ENCODE data around the gene STYXL2. TPM values are rescaled to one million over a fixed set of nuclear protein-coding genes. Genes with fewer than 3 reads are reported as not detected.
A peak's percentile ranks its signal among the peaks of the same experiment; 100 is the strongest.

STYXL2 gene
- total RNA-seq = under 1 TPM in 1 of 4 donors, not detected in 3; under 0.01 TPM

DNA sequence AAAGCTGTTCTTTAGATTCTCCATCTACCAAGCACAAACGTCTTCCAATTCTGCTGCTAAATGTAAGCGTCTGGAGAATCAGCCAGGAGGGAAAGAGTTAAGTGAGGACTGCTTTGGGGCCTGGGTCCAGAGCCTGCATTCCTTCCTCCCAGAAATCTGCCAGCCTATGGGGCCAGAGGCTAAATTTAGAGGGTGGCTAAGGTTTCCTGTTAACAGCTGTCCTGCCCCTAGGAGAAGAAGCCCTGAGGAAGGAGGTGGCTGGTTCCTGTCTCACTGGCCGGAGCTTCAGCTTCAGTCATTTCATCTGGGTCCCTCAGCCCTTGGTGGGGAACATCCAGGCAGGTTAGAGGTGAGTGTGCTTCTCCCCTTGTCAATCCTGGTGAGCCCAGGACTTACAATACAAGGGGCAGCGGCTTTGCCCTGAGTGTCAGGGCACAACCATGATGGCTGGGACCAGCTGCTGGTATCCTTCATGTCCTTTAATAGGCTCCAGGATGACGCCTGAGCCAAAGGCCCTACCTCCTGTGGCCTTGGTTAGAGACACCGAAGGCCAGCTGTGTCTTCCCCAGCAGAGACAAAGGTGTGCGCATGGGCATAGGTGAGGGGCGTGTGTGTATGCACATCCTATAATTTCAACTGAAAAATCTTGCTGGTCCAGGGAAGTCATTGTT, at the start of gene STYXL2:
STYXL2 (plus strand) TSS at position 230 of the 671 bp plus-strand sequence. CDS start 775 bp downstream, outside the sequence.
- Histone ChIP-seq H3K27me3 (no peaks in the 10 kb centered on the region), H3K4me1 (no peaks in the 10 kb centered on the region)

DNA sequence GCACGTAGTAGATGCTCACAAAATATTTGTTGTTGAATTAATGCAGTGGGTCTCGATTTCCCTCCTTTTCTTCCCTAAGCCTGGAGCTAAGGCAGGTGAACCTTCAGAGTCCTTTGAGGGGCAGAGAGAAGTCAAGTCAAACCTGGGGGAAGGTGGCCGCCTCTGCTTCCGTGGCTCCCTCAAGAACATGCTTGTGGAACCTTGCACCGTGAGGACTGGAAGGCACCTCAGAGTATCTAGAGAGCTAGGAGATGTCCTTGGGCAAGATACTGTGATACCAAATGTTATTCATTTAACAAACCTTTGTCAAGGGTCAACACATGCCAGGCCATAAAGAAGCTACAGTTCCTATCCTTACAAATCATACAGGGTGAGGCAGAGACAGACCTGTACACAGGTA, 42.0 kb upstream of the STYXL2 start:
- Histone ChIP-seq H3K4me3 (no peak overlapping the region), H3K27me3 (peaks cover 0 to 15% (median 0%) of the 10 kb centered on the region in 4 donors), H3K36me3 (no peaks in the 10 kb centered on the region), H3K27ac (no peak overlapping the region), H3K4me1 (no peaks in the 10 kb centered on the region), H3K9me3 (no peaks in the 10 kb centered on the region)
- no peak for DNase-seq
- 80 to 92% methylated on average over 2 to 5 of the region's 5 CpGs for WGBS, 2 donors
- intact Hi-C loops (cut with DNase I) = no loop called here
- TF ChIP-seq POLR2A (IDR thresholded peaks at IDR 0.05) = no peak
- TF ChIP-seq, protein P1, sequence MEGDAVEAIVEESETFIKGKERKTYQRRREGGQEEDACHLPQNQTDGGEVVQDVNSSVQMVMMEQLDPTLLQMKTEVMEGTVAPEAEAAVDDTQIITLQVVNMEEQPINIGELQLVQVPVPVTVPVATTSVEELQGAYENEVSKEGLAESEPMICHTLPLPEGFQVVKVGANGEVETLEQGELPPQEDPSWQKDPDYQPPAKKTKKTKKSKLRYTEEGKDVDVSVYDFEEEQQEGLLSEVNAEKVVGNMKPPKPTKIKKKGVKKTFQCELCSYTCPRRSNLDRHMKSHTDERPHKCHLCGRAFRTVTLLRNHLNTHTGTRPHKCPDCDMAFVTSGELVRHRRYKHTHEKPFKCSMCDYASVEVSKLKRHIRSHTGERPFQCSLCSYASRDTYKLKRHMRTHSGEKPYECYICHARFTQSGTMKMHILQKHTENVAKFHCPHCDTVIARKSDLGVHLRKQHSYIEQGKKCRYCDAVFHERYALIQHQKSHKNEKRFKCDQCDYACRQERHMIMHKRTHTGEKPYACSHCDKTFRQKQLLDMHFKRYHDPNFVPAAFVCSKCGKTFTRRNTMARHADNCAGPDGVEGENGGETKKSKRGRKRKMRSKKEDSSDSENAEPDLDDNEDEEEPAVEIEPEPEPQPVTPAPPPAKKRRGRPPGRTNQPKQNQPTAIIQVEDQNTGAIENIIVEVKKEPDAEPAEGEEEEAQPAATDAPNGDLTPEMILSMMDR (IDR thresholded peaks at IDR 0.05) = no peak

More for the DNA sequence above, at the start of gene STYXL2:
- H3K36me3 ChIP-seq = no peaks in the 10 kb centered on the region
- 68 to 79% methylated on average over 3 to 6 of the region's 8 CpGs for WGBS, 2 donors
- TF ChIP-seq POLR2A (IDR thresholded peaks at IDR 0.05) = no peak
- TF ChIP-seq, protein P1 (IDR thresholded peaks at IDR 0.05) = no peak
- H3K9me3 ChIP-seq = no peaks in the 10 kb centered on the region
- no peak within 1 kb of the TSS for H3K4me3 ChIP-seq
- DNase-seq = no peak
- H3K27ac ChIP-seq = no peak within 1 kb of the TSS
- intact Hi-C loops (cut with DNase I) = no loop called here

DNA sequence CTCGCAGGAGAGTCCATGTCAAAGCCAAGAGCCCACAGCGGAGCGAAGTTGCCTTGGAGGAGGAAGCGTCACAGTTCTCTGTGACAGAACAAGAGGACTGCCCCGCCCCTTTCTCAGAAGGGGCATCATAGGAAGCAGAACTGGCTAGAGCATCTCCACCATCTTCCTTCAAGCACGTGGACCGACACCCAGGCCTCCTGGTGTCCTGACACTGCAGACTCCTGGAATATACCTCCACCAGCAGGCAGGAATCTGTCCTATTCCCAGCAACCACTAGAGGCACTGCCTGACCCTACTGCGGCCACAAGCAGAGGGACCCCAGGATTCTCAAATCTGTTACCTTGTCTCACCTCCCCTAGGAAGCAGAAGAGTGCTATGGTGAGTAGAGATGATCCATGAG, 41.5 kb upstream of the STYXL2 start:
- WGBS, 2 donors = 71 to 95% methylated on average over 4 to 8 of the region's 8 CpGs
- TF ChIP-seq POLR2A (IDR thresholded peaks at IDR 0.05) = no peak
- TF ChIP-seq, protein P1 (IDR thresholded peaks at IDR 0.05) = peak in 2 of 6 experiments; percentile 6 to 27
- Histone ChIP-seq H3K27me3 (peaks cover 0 to 15% (median 0%) of the 10 kb centered on the region in 4 donors), H3K9me3 (no peaks in the 10 kb centered on the region), H3K36me3 (no peaks in the 10 kb centered on the region), H3K4me1 (no peaks in the 10 kb centered on the region), H3K4me3 (no peak overlapping the region), H3K27ac (no peak overlapping the region)
- DNase-seq = no peak
- intact Hi-C loops (cut with DNase I) = no loop called here

DNA sequence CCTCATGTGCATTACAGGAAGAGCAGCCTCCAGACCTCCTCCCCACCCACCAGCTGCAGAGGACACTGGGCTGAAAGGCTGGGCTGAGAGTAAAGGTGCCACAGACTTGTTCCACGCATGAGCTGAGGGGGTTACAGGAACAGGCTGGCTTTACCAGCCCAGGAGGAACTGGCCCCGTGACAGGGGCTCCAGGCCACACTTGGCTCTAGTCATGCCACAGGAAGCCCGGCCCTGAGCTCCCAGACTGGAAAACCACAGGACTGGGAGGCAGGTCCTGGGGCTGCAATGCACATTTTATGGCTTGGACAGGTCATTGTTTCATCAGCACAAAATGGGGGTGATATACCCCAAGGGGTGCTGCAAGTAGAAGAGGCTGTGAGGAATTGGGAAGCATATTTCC, 39.3 kb upstream of the STYXL2 start:
- H3K27me3 ChIP-seq = peaks cover 0 to 12% (median 0%) of the 10 kb centered on the region in 4 donors
- no peaks in the 10 kb centered on the region for H3K36me3 ChIP-seq
- intact Hi-C loops (cut with DNase I) = no loop called here
- DNase-seq = no peak
- 57% methylated on average over 3 of the region's 3 CpGs; no CpG with 5 or more reads in 1 of the 2 donors for WGBS, 2 donors
- H3K4me3 ChIP-seq = no peak overlapping the region
- TF ChIP-seq, protein P1 (IDR thresholded peaks at IDR 0.05) = no peak
- no peak for TF ChIP-seq POLR2A (IDR thresholded peaks at IDR 0.05)
- H3K9me3 ChIP-seq = no peaks in the 10 kb centered on the region
- H3K27ac ChIP-seq = no peak overlapping the region
- peaks cover 8 to 9% (median 8%) of the 10 kb centered on the region in 3 donors for H3K4me1 ChIP-seq

DNA sequence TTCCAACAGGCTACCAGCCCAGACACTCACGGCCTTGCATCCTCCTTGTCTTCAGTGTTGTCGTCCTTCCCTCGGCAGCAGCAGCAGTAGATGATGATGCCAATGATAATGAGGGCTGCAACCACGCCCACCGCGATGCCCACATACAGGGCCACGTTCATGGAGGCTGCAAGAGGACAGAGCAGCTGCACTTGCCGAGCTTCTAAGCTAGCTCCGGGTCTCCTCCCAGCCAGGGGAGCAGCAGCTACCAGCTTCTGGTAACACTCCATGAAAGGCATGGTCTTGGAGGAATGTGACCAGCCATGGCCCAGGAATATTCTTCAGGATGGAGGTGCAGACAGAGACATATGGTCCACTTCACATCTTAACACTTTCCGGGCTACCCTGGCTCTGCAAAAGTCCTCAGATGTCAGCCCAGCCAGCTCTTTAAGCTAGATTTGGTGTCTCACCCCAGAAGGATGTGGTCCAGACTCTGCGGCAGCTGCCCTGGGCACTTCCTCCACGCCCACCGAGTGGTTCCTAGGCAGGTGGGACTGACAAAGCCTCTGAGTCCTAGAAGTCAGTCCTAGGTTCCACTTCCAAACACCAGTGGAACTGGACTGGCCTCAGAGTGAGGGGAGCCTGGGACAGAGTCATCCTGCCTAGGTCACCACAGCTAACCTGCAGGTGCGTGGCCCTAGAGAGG, 38.8 kb upstream of the STYXL2 start:
- peaks cover 8 to 9% (median 9%) of the 10 kb centered on the region in 3 donors for H3K4me1 ChIP-seq
- no peaks in the 10 kb centered on the region for H3K9me3 ChIP-seq
- no peak for TF ChIP-seq POLR2A (IDR thresholded peaks at IDR 0.05)
- TF ChIP-seq, protein P1 (IDR thresholded peaks at IDR 0.05) = no peak
- no peak for DNase-seq
- peaks cover 0 to 16% (median 0%) of the 10 kb centered on the region in 4 donors for H3K27me3 ChIP-seq
- no peak overlapping the region for H3K4me3 ChIP-seq
- WGBS, 2 donors = 68 to 89% methylated on average over 3 to 4 of the region's 14 CpGs
- H3K27ac ChIP-seq = no peak overlapping the region
- intact Hi-C loops (cut with DNase I) = loop anchor here (5.0 kb wide), 1 partner anchor 148 kb away; no protein-coding TSS in a partner anchor
- no peaks in the 10 kb centered on the region for H3K36me3 ChIP-seq

All from esophagus squamous epithelium (tissue), 5 donors.